Gastroesophageal sphincter (tissue), 3 donors: ENCODE measurements around the gene ADAT3.

Experiments
- CTCF ChIP-seq, 4 experiments: fragments of 200-600 bp in 2 of 4; fragments of 450-650 bp in 2 of 4; sonication (generic) in 1 of 4; IDR thresholded peaks; one replicate each; pipeline ENCODE4 v1.5.1; 2017 to 2019; ENCODE audit warnings: antibody characterized with exemption in 4 of 4, mild to moderate bottlenecking in 2 of 4, moderate library complexity in 2 of 4
- POLR2AphosphoS5 ChIP-seq: sonication (generic); formaldehyde crosslinking; IDR thresholded peaks from one replicate; pipeline ENCODE4 v1.6.1; 2017; ENCODE audit warnings: antibody characterized with exemption

GRCh38 chr19:1912760-1913505, 7.7 kb downstream of the ADAT3 start:
- TF ChIP-seq CTCF (IDR thresholded peaks at IDR 0.05) (no peak), POLR2AphosphoS5 (no peak)
